Measurements from ENCODE around the gene SLC25A21. TPM values are rescaled to one million over a fixed set of nuclear protein-coding genes. Genes with fewer than 3 reads are reported as not detected.
A peak's percentile ranks its signal among the peaks of the same experiment; 100 is the strongest.

Gene SLC25A21
- total and polyA plus RNA-seq, 7 donors = 0.13 to 1.5 (median 1.1) TPM; not detected in 2

- DNase-seq = no peak
- Histone ChIP-seq H3K9me3 (peaks cover 0 to 6% (median 0%) of the 10 kb centered on the region in 4 donors), H3K36me3 (no peaks in the 10 kb centered on the region), H3K4me1 (peaks cover 0 to 12% (median 7%) of the 10 kb centered on the region in 4 donors), H3K27me3 (no peaks in the 10 kb centered on the region), H3K27ac (no peak overlapping the region), H3K4me3 (no peak overlapping the region)
- WGBS, 2 donors = 56 to 81% methylated on average over 2 of the region's 2 CpGs
- TF ChIP-seq POLR2AphosphoS5 (IDR thresholded peaks at IDR 0.05) (no peak), EP300 (IDR thresholded peaks at IDR 0.05) (no peak), CTCF (IDR thresholded peaks at IDR 0.05) (no peak), POLR2A (IDR thresholded peaks at IDR 0.05) (no peak)
- intact Hi-C loops (cut with DNase I) = no loop called here
Observed at GRCh38 chr14:37202265-37202664, 29.9 kb upstream of the SLC25A21 start.

GRCh38 chr14:37201724-37202123 is 29.3 kb upstream of the SLC25A21 start:
- no peak for DNase-seq
- 92 to 94% methylated on average over 2 of the region's 2 CpGs for WGBS, 2 donors
- TF ChIP-seq POLR2AphosphoS5 (IDR thresholded peaks at IDR 0.05) (no peak), EP300 (IDR thresholded peaks at IDR 0.05) (no peak), CTCF (IDR thresholded peaks at IDR 0.05) (no peak), POLR2A (IDR thresholded peaks at IDR 0.05) (no peak)
- Histone ChIP-seq H3K4me3 (no peak overlapping the region), H3K27me3 (no peaks in the 10 kb centered on the region), H3K9me3 (peaks cover 0 to 6% (median 0%) of the 10 kb centered on the region in 4 donors), H3K4me1 (peaks cover 0 to 12% (median 7%) of the 10 kb centered on the region in 4 donors), H3K36me3 (no peaks in the 10 kb centered on the region), H3K27ac (no peak overlapping the region)
- intact Hi-C loops (cut with DNase I) = no loop called here

GRCh38 chr14:37198907-37199306 is 26.5 kb upstream of the SLC25A21 start:
- TF ChIP-seq POLR2AphosphoS5 (IDR thresholded peaks at IDR 0.05) = no peak
- no peak for TF ChIP-seq POLR2A (IDR thresholded peaks at IDR 0.05)
- no peak for TF ChIP-seq EP300 (IDR thresholded peaks at IDR 0.05)
- TF ChIP-seq CTCF (IDR thresholded peaks at IDR 0.05) = no peak
- 80 to 84% methylated on average over 5 of the region's 5 CpGs for WGBS, 2 donors
- Histone ChIP-seq H3K4me3 (peak overlapping the region in 1 of 4 donors; percentile 60), H3K27me3 (no peaks in the 10 kb centered on the region), H3K36me3 (no peaks in the 10 kb centered on the region), H3K4me1 (peaks cover 0 to 12% (median 7%) of the 10 kb centered on the region in 4 donors), H3K27ac (peak overlapping the region in 2 of 4 donors; percentile 88 to 90), H3K9me3 (no peaks in the 10 kb centered on the region)
- DNase-seq = no peak
- intact Hi-C loops (cut with DNase I) = no loop called here

GRCh38 chr14:37198273-37198598 is 25.8 kb upstream of the SLC25A21 start:
- WGBS, 2 donors = 2 to 17% methylated on average over 11 of the region's 11 CpGs
- H3K27me3 ChIP-seq = no peaks in the 10 kb centered on the region
- intact Hi-C loops (cut with DNase I) = no loop called here
- TF ChIP-seq POLR2A (IDR thresholded peaks at IDR 0.05) (no peak), CTCF (IDR thresholded peaks at IDR 0.05) (peak in 2 of 4 experiments; percentile 3 to 37)
- no peaks in the 10 kb centered on the region for H3K9me3 ChIP-seq
- peak overlapping the region; percentile 85 to 90 (median 87) for H3K27ac ChIP-seq
- no peak for DNase-seq
- H3K4me3 ChIP-seq = peak overlapping the region; percentile 58 to 68 (median 62)
- peaks cover 0 to 12% (median 7%) of the 10 kb centered on the region in 4 donors for H3K4me1 ChIP-seq
- no peaks in the 10 kb centered on the region for H3K36me3 ChIP-seq
